GM19043 (cell line): ENCODE data around the gene FAM13C.
"Not testable (repeated sequence)": the region's sequence is repeated elsewhere in the genome, so short reads cannot be mapped to it uniquely, and the experiment has no call there.

ENCODE experiments used
- ATAC-seq: cut with Tn5 transposase; IDR thresholded peaks from one replicate; pipeline ENCODE4 v1.9.1; 2021; ENCODE audit warnings: low read depth; ENCODE audit not compliant: unreplicated experiment

The FAM13C gene

GRCh38 chr10:59362144-59362958 lies at the start of gene FAM13C:
Gene FAM13C, minus strand, starts transcription at chr10:59362549. Its CDS starts 89 bp downstream, at chr10:59362460.
- ATAC-seq = no peak

GRCh38 chr10:59405235-59405634 lies 42.9 kb upstream of the FAM13C start:
- no peak for ATAC-seq

- ATAC-seq = no peak
Observed at GRCh38 chr10:59400214-59400613, 37.9 kb upstream of the FAM13C start.

GRCh38 chr10:59399329-59399728 lies 37.0 kb upstream of the FAM13C start:
- not testable (repeated sequence) for ATAC-seq

- ATAC-seq = no peak
Observed at GRCh38 chr10:59397961-59398360, 35.6 kb upstream of the FAM13C start.

GRCh38 chr10:59395984-59396383 lies 33.6 kb upstream of the FAM13C start:
- no peak for ATAC-seq

- no peak for ATAC-seq
Observed at GRCh38 chr10:59393349-59393748, 31.0 kb upstream of the FAM13C start.

- no peak for ATAC-seq
Observed at GRCh38 chr10:59391060-59391459, 28.7 kb upstream of the FAM13C start.

GRCh38 chr10:59388671-59388976 lies 26.3 kb upstream of the FAM13C start:
- ATAC-seq = no peak

GRCh38 chr10:59387951-59388670 lies 25.8 kb upstream of the FAM13C start:
- no peak for ATAC-seq

GRCh38 chr10:59384761-59385160 lies 22.4 kb upstream of the FAM13C start:
- no peak for ATAC-seq

GRCh38 chr10:59383908-59384307 lies 21.6 kb upstream of the FAM13C start:
- no peak for ATAC-seq

GRCh38 chr10:59383436-59383835 lies 21.1 kb upstream of the FAM13C start:
- no peak for ATAC-seq

GRCh38 chr10:59382831-59383295 lies 20.5 kb upstream of the FAM13C start:
- ATAC-seq = no peak

- ATAC-seq = no peak
Observed at GRCh38 chr10:59381687-59382086, 19.3 kb upstream of the FAM13C start.

GRCh38 chr10:59376846-59377245 lies 14.5 kb upstream of the FAM13C start:
- ATAC-seq = no peak

- ATAC-seq = no peak
Observed at GRCh38 chr10:59375990-59376389, 13.6 kb upstream of the FAM13C start.

- ATAC-seq = no peak
Observed at GRCh38 chr10:59374916-59375315, 12.6 kb upstream of the FAM13C start.

- no peak for ATAC-seq
Observed at GRCh38 chr10:59373071-59373470, 10.7 kb upstream of the FAM13C start.

GRCh38 chr10:59372543-59372942 lies 10.2 kb upstream of the FAM13C start:
- no peak for ATAC-seq

GRCh38 chr10:59366290-59366689 lies 3.9 kb upstream of the FAM13C start:
- ATAC-seq = no peak

- no peak for ATAC-seq
Observed at GRCh38 chr10:59363446-59363958, 1.2 kb upstream of the FAM13C start.
